Effector memory CD8-positive, alpha-beta T cell (primary cell): Measurements from ENCODE around the gene CHRNB1.

Experiments
- ATAC-seq: fragments of 150-1000 bp; cut with Tn5 transposase; replicated peaks from 2 replicates; pipeline ENCODE4 v1.10.0; 2021; ENCODE audit warnings: mild to moderate bottlenecking, moderate library complexity
- DNase-seq, 3 experiments: peaks; one replicate each; pipeline ENCODE4 v3.0.0; 2021
- H3K27ac Mint-ChIP-seq, 2 donors: one replicate each; pipeline ENCODE4 v1.8.0; 2022; ENCODE audit warnings: mild to moderate bottlenecking in 2 of 2, mixed read lengths in 2 of 2, moderate library complexity in 2 of 2
- H3K27me3 Mint-ChIP-seq, 2 donors: one replicate each; pipeline ENCODE4 v1.8.0; 2022; ENCODE audit warnings: mixed read lengths in 2 of 2
- H3K36me3 Mint-ChIP-seq: one replicate; pipeline ENCODE4 v1.8.0; 2022; ENCODE audit warnings: mild to moderate bottlenecking, moderate library complexity, mixed read lengths; ENCODE audit not compliant: insufficient read depth
- H3K4me1 Mint-ChIP-seq, 2 donors: one replicate each; pipeline ENCODE4 v1.8.0; 2022; ENCODE audit warnings: low read depth in 2 of 2, mixed read lengths in 2 of 2
- H3K4me3 Mint-ChIP-seq, 2 donors: one replicate each; pipeline ENCODE4 v1.8.0; 2022; ENCODE audit warnings: mild to moderate bottlenecking in 2 of 2, mixed read lengths in 2 of 2, moderate library complexity in 2 of 2
- H3K9me3 Mint-ChIP-seq, 2 donors: one replicate each; pipeline ENCODE4 v1.8.0; 2022; ENCODE audit warnings: mixed read lengths in 2 of 2

The CHRNB1 gene

DNA sequence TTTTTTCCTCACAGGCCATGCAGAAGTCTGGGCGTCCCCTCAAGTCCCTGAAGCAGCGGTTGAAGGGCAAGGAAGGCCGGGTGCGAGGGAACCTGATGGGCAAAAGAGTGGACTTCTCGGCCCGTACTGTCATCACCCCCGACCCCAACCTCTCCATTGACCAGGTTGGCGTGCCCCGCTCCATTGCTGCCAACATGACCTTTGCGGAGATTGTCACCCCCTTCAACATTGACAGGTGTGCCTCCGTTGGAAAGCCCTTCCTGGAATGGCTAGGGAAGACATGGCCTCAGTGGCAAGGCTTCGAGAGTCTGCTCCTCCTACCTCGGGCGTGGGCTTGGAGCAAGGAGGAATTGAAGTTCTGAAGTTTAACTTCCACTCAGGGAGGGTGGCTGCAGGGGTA, 52.8 kb downstream of the CHRNB1 start:
- H3K4me3 Mint-ChIP-seq, result no peak overlapping the region
- H3K27me3 Mint-ChIP-seq, result no peaks in the 10 kb centered on the region
- ATAC-seq (no peak), DNase-seq (no peak)
- H3K27ac Mint-ChIP-seq, result peak overlapping the region in 1 of 2 donors; percentile 95
- no peaks in the 10 kb centered on the region for H3K9me3 Mint-ChIP-seq
- peaks cover 15 to 27% of the 10 kb centered on the region in 2 donors for H3K4me1 Mint-ChIP-seq
- peaks cover 93% of the 10 kb centered on the region for H3K36me3 Mint-ChIP-seq

DNA sequence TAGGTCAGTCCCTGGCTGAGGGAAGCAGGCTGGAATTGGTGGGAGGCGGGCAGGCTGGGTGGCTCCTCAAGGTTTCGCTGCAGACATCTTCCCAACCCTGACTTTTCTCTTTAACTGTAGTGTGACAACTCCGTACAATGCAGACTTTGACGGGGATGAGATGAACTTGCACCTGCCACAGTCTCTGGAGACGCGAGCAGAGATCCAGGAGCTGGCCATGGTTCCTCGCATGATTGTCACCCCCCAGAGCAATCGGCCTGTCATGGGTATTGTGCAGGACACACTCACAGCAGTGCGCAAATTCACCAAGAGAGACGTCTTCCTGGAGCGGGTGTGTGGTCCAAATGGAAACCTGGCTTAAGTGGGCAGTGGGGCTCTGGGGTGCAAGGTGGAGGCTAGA, 54.3 kb downstream of the CHRNB1 start:
- H3K27me3 Mint-ChIP-seq, result no peaks in the 10 kb centered on the region
- peak overlapping the region in 1 of 2 donors; percentile 49 for H3K27ac Mint-ChIP-seq
- H3K36me3 Mint-ChIP-seq, result peaks cover 99% of the 10 kb centered on the region
- DNase-seq (no peak), ATAC-seq (no peak)
- H3K4me3 Mint-ChIP-seq, result peak overlapping the region in 1 of 2 donors; percentile 36
- no peaks in the 10 kb centered on the region for H3K9me3 Mint-ChIP-seq
- peaks cover 6 to 17% of the 10 kb centered on the region in 2 donors for H3K4me1 Mint-ChIP-seq

DNA sequence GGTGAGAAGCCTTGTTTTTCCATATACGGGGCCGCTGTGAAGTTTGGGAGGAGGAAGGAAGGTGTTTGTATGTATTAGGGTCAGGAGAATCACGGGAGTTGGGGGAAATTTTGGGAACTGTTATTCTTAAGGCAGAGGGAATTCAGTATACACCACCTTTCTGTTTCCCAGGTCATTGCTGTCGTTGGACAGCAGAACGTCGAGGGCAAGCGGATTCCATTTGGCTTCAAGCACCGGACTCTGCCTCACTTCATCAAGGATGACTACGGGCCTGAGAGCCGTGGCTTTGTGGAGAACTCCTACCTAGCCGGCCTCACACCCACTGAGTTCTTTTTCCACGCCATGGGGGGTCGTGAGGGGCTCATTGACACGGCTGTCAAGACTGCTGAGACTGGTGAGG, 56.9 kb downstream of the CHRNB1 start:
- peaks cover 100% of the 10 kb centered on the region for H3K36me3 Mint-ChIP-seq
- DNase-seq, result no peak
- peak overlapping the region in 1 of 2 donors; percentile 27 for H3K27ac Mint-ChIP-seq

DNA sequence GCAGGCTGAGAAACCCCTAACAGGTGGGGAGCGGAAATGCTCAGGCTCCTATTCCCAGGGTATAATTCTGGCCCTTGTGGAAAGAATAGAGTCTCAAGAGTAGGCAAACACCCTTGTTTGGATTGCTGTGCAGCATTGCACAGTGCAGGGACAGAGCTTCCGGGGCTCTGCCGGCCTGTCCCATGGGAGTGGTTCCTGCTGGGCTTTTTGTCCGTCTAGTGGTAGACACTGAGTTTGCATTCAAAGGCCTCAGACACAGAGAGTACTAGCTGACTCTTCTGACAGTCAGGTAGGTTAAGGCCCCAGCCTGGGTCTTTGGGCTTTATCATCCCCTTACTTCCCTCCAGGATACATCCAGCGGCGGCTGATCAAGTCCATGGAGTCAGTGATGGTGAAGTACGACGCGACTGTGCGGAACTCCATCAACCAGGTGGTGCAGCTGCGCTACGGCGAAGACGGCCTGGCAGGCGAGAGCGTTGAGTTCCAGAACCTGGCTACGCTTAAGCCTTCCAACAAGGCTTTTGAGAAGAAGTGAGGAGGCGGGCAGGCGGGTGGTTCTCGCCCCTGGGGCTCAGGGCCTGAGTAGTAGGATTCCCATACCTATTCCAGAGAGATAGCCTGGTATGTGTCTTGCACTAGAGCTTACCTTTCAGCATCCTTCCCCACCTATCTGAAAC, 57.4 kb downstream of the CHRNB1 start:
- DNase-seq, result no peak
- Mint-ChIP-seq H3K27ac (peak overlapping the region; percentile 41 to 65), H3K36me3 (peaks cover 100% of the 10 kb centered on the region)

More for the DNA sequence above, 56.9 kb downstream of the CHRNB1 start:
- Mint-ChIP-seq H3K4me1 (peaks cover 0 to 2% of the 10 kb centered on the region in 2 donors), H3K27me3 (no peaks in the 10 kb centered on the region), H3K9me3 (no peaks in the 10 kb centered on the region), H3K4me3 (no peak overlapping the region)
- ATAC-seq, result no peak

DNA sequence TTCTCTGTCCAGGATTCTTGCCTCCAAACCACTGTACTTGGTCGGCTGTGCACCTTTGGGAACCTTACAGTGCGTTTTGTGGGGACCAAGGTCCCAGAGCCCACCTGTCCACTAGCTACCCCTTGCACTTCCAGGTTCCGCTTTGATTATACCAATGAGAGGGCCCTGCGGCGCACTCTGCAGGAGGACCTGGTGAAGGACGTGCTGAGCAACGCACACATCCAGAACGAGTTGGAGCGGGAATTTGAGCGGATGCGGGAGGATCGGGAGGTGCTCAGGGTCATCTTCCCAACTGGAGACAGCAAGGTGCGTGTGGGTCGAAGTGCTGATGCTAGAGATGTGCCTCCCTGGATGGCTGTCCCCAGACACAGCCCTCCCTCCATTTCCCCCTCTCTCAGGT, 58.1 kb downstream of the CHRNB1 start:
- ATAC-seq, result peak; percentile 22
- H3K4me3 Mint-ChIP-seq, result no peak overlapping the region
- peak overlapping the region; percentile 14 to 65 for H3K27ac Mint-ChIP-seq
- H3K36me3 Mint-ChIP-seq, result peaks cover 100% of the 10 kb centered on the region
- DNase-seq, result no peak
- no peaks in the 10 kb centered on the region for H3K27me3 Mint-ChIP-seq
- H3K9me3 Mint-ChIP-seq, result no peaks in the 10 kb centered on the region
- no peaks in the 10 kb centered on the region for H3K4me1 Mint-ChIP-seq

More for the DNA sequence above, 57.4 kb downstream of the CHRNB1 start:
- ATAC-seq, result peak; percentile 7
- Mint-ChIP-seq H3K9me3 (no peaks in the 10 kb centered on the region), H3K4me1 (no peaks in the 10 kb centered on the region), H3K4me3 (no peak overlapping the region), H3K27me3 (no peaks in the 10 kb centered on the region)

DNA sequence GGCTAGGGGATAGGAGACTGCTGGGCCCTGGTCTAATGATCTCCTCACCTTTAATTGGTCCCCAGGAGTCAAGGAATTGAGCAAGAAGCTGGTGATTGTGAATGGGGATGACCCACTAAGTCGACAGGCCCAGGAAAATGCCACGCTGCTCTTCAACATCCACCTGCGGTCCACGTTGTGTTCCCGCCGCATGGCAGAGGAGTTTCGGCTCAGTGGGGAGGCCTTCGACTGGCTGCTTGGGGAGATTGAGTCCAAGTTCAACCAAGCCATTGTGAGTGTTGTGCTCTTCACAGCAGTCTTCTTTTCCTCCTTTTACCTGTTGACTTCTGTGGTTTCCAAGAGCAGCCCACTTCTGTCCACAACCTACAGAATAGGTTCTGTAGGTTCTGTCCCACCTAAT, 58.7 kb downstream of the CHRNB1 start:
- Mint-ChIP-seq H3K4me3 (no peak overlapping the region), H3K9me3 (no peaks in the 10 kb centered on the region), H3K4me1 (no peaks in the 10 kb centered on the region), H3K27me3 (no peaks in the 10 kb centered on the region), H3K36me3 (peaks cover 100% of the 10 kb centered on the region), H3K27ac (peak overlapping the region; percentile 14 to 65)
- no peak for ATAC-seq
- no peak for DNase-seq
